COLO668 (cell line): ENCODE measurements around the gene REG1A.

Source experiments
- DNase-seq: peaks from one replicate; lab custom pipeline; 2025; ENCODE audit not compliant: unreplicated experiment; lab: John Stamatoyannopoulos, UW

Gene REG1A, protein sequence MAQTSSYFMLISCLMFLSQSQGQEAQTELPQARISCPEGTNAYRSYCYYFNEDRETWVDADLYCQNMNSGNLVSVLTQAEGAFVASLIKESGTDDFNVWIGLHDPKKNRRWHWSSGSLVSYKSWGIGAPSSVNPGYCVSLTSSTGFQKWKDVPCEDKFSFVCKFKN

DNA sequence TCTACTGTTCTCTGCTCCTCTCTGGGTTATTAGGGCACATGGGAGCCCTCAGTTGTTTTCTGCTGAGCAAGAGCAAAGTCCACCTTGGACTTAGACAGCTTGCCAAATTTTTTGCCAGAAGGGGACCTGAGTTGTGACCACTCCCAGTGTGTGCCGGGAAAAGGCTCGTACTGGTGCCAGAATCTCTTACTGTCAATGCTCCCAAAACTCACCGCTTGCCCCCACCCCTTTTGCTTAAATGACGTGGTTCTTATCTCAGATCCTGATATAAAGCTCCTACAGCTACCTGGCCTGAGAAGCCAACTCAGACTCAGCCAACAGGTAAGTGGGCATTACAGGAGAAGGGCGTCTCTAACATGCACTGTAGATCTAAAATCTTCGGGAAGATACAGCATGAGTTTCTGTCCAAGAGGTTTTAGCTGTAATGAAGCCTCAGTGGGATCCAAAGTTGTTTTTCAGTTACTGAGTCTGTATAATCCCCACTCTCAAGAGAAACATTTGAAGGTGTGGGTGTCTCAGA lies at the start of gene REG1A:
Gene REG1A (plus strand): TSS at position 295 of the 520 bp plus-strand sequence. CDS start 374 bp downstream, outside the sequence.
- no peak for DNase-seq

DNA sequence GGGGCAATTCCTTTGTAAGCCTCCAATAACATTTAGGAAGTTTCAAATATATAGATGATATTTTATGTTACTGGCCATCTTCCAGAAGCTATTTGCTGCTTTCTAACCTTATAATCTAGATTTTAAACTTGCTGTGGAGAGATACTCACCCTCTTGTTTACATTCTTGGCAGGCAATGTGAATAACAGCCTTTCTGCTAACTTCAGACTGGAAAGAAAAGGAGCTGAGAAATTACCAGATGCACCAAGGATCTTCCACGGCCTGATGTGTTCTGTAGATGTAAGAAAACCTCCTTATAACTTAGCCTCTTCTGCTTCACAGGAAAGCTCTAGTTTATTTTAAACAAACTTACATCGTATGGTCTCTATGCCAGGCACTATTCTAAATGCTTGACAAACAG lies 49.2 kb upstream of the REG1A start:
- DNase-seq: no peak

DNA sequence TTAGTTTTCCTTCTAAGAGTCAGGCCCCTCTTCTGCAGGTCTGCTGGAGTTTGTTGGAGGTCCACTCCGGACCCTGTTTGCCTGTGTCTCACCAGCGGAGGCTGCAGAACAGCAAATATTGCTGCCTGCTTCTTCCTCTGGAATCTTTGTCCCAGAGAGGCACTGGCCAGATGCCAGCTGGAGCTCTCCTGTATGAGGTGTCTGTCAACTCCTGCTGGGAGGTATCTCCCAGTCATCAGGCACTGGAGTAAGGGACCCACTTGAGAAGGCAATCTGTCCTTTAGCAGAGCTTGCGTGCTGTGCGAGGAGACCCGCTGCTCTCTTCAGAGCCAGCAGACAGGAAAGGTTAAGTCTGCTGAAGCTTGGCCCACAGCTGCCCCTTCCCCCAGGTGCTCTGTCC lies 37.3 kb upstream of the REG1A start:
- DNase-seq: no peak

DNA sequence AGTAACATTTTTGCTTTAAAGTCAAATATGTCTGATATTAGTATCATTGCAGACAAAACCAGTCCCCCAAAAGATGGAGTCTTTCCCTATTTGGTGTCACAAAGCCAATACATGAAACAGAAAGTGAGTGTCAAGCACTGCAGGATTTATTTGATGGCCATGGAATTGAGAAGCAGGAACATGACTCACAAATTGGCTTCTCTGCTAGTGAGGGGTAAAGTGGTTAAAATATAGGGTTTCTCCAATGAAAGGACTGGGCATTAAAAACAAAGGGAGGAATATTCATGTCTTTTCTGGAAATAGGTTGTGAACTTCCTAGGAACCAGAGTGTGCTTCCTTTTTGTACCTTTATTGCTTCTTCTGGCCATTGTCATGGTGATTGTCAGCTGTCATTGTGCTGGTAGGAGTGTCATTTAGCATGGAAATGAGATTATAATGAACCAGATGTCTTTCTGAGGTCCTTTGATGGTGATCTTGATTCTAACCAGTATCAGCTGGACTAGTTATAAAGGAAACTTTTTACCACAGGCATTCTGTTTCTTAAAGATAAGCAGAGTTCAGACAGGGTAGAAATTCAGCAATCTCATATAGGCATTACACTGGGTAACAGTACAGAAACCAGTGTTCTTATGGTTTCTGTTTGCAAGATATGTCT lies 36.6 kb upstream of the REG1A start:
- no peak for DNase-seq

DNA sequence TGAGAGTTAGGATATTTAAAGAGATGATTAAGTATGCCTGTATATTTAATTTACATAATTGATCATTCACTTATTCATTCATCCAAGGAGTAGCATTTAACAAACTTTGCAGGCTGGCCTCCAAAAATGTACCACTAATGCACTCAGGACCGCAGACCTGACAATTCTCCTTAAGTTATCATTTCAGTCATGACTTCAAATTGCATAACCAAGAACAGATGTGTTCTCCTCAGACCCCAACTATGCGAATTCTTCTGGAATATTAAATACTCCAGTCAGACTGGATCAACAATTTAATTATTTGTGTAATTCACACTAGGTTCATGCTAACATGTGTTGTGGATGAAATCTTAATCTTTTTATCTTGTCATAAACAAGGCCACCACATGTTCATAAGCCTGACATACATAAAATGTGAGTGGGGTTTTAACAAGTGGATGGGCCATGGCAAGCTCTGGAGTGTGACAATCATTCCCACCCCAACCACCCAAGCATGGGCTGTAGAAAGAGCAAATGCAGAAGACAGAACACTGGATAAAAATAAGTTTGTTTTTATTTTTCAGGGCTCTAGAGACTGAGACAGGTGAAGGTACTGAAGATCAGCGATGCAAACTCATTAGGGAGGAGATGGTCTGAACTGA lies 35.7 kb upstream of the REG1A start:
- DNase-seq: no peak

DNA sequence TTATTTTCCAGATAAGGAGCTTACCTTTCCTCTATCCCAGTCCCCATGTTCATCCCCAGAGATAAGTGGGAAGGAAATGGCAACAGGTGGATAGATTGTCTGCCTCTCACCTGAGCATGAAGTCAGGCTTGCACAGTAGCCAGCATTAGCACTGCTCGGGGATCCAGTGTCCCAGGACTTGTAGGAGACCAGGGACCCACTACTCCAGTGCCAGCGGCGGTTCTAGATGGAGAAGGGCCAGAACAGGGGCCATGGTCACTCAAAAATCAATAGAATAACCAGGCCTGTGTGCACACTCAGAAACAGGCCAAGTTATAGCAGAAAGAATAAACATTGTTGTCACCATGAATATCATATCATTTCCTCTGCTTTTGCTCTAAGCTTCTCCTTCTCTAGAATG lies 34.9 kb upstream of the REG1A start:
- DNase-seq: no peak

DNA sequence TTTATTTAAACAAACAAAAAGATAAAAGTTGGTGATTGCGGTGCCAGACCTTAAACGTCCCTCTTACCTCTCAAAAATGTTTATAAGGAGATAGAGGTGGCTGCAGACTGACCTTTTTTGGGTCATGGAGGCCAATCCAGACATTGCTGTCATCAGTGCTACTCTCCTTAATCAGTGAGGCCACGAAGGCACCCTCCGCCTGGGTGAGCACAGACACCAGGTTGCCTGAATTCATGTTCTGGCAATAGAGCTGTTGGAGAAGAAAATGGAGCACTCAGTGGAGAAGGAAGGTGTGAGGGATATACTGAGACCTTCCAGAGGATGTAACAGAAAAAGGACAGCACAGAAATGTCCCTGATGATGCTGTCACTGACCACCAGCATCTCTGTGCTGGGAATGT lies 34.0 kb upstream of the REG1A start:
- DNase-seq: no peak

DNA sequence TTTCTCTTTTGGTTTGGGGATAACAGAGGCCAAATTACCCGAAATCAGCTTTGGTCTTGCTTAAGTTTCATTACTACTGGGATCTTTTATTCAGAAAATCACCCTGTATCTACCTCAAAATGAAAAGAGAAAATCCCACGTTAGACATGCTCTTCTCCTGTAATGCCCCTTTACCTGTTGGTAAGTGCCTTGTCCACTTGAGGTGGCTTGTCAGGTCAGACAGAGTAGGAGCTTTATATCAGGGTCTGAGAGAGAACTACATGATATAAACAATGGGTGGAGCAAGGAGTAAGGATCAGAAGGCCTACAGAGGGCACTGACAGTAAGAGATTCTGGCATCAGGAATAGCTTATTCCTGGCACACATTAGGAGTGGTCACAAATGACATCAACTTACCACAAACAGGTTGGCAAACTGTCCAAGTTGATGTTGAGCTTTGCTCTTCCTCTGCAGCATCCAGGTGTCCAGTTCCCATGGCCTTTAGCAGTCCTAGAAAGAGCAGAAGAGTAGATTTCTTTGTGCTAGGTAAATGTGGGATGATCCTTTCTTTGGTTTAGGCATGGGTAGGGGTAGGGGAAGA lies 32.4 kb upstream of the REG1A start, which contains the start of gene REG1B:
Gene REG1B (minus strand): TSS at position 209 of the 580 bp plus-strand sequence. CDS start 381 bp downstream, outside the sequence.
- no peak for DNase-seq

DNA sequence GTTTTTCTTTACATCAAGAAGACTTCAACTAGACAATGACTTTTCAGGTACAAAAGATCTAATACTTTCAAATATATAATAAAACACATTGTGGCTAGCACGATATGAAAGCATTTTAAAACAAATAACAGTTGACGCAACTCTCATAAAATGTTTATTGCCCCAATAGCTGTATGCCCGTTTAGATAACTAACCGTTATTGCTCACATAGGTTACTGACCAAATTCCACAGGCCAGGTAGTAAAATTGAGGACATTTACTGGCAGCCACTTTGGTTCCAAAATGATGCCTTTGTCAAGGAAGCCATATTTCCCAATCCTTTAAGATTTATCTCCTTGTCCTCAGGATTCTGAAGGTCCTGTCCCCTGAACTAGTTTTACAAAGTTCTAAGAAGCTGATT lies 29.6 kb upstream of the REG1A start:
- no peak for DNase-seq

DNA sequence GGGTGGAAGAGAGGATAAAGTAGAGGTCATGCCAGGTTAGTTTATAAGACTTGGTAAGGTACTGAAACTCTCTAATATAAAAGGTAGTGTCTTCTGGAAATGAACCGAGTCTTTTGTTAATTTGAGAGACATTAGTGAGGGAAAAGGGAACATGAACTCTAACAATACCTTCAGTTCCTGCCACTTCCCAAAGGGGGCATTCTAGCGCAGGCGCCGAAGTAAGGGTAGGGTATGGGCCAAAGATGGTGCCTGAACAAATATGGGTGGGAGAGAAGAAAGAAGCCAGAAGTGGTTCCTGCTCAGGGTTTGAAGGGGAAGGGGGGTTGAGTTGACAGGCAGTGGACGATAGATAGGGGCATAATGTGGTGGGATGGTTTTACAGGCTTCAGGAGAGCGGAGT lies 22.4 kb upstream of the REG1A start:
- DNase-seq: no peak

DNA sequence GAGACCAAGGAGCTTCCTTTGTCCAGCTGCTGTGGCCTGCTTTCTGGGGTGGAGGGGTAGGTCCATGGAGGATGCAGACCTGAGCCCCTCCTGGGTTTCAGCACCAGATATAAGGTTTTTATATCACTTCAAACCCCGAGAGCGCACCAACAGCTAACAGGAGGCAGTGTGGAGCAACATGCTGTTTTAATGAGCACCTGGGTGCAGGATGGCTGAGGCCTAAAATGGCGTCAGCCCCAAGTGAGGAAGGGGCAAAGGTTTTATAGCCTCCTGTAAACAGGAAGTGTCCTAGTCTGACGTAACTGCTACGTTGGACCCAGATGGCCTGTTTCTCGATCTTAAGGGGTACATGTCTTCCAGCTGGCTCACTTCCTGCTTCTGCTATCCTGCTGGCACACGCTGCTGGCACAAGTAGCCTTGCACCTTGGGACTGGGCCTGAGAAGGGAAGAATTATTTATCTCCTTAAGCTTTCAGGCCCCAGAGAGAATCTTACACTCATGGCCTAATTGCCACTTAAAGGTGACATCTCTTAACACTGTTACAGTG lies 21.1 kb upstream of the REG1A start:
- no peak for DNase-seq

DNA sequence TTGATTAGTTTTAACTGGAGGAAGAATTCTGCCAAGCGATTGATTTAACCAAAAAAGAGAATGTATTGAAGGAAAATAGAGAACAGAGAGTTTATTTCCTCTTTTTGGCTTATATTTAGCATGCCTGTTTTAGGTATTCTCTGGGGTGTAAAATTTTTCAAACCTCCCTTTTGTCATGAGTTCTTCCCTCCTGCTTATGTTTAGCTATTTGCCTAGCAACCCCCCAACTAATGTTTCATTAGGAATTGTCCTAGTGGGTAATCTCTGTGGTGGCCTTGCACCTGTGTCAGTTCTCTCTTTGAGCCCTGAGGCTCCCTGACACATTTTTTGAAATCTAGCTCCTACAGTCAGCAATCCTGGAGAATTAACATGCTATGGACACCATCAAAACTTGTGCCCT lies 20.0 kb upstream of the REG1A start:
- DNase-seq: no peak

DNA sequence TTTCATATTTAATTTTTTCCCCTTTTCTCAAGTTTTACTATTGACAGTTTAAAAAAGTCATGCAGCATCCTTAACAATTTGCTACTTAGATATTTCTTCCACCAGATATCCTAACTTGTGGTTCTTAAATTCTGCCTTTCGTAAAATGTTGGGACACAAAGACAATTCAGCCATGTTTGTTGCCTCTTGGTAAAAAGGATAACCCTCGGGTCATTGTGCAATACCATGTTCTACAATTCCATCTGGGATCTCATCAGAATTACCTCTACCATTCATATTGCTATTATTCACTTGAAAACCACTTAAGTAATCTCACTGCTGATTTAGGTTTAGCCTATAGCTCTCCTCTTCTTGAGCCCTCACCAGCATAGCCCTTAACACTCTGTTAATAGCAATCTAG lies 19.3 kb upstream of the REG1A start:
- DNase-seq: no peak

DNA sequence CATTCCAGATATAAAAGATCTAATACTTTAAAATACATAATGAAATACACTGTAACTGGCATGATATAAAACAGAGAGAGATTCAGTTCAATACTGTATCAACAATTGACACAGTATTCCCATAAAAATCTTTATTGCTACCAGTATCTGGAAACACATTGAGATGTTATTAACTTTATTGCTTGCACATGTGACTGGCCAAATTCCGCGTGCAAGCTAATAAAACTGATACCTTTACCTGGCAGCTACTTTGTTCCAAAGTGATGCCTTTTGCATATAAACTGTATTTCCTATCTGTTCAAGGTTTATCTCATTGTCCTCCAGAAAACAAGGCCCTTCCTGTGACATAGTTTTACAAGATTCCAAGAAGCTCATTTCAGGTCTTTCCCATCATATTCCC lies 17.1 kb upstream of the REG1A start:
- DNase-seq: no peak

DNA sequence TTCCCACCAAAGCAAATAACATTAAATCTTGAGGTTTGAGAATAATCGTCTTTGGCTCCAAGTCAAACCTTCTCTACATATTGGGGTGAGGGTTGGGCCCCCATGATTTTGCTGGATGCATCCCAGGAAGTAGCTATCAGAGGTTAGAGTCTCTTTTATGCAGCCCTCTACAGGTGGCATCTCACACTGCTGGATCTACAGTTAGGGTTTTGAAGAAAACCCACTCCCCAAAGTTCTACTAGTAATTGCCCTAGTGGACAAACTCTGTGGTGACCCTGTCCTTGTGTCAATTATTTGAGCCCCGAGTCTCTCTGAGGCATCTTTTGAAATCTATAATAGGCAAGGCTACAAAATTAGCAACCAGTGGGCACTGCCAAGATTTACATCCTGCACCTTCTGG lies 15.0 kb upstream of the REG1A start:
- DNase-seq: no peak

DNA sequence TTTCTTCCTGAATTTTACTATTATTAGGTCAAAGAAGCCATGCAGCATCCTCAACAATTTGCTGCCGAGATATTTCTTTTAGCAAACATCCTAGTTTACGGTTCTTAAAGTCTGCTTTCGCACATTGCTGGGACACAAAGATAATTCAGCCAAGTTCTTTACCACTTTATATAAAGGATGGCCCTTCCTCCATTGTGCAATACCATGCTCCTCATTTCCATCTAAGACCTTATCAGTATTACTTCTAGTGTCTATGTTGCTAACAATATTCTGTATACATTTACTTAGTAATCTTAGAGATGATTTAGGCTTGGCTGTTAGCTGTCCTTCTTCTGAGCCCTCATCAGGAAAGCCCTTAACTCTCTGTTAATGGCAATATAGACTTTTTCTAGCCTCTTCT lies 8.0 kb upstream of the REG1A start:
- DNase-seq: no peak

DNA sequence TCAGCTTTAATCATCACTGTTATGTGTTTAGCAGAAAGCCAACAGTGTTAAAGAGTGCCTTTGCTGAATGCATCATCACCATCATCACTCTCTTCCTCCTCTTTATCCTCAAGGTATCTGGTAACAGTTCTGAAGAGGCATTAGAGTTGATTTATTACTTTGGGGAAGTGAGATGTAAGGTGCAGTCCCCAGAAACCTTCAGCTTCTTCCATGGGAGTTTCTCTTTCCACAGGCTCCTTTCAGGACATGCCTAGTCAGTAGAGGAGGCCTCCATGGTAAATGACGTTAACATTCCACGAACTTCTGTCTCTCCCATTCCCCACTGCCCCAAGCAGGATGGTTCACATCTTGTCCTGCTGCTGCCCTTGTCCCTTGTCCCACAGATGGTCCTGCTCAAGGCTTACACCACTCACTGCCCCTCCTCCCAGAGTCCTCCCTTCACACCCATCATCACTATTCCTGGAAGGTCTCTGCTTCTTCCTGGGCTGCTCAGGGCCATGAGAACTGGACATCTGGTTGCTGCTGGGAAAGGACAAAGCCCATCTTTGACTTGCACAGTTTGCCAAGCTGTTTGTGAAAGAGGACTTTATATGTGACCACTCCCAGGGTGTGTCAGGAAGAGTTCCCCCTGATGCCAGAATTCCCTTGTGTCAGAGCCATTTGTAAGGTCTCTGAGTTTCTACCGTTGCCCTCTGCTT lies 5.3 kb upstream of the REG1A start:
- DNase-seq: no peak

DNA sequence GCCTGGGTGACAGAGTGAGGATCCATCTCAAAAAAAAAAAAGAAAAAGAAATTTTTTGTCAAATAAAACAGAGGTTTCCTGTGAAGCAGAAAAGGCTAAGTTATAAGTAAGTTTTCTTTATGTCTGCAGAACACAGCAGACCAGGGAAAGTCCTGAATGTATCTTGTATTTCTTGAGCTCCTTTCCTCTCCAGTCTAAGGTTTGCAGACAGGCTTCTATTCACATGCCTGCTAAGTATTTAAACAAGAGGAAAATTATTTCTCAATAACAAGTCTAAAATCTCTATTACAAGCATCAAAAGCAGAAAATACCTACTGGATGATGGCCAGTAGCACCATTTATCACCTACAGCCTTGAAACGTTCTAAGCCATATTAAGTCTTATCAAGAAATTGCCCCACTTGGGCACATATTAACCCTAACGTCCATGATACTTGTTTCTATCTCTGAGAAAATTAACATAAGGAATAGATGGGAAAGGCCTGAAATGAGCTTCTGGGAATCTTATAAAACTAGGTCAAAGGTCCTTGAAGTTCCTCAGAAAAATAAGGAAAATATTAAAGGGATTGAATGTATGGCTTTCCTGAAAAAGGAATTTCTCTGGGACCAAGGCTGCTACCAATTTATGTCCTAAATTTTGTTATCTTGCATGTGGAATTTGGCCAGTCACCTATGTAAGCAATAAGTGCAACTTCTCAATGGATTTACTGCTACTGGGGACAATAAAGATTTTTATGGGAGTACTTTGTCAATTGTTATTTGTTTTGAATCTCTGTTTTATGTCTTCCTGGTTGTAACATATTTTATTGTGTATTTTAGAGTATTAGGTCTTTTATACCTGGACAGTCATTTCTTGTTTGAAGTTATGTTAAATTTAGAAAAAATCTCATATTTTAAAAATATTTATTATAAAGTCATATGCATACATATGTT lies 3.0 kb upstream of the REG1A start:
- DNase-seq: no peak

DNA sequence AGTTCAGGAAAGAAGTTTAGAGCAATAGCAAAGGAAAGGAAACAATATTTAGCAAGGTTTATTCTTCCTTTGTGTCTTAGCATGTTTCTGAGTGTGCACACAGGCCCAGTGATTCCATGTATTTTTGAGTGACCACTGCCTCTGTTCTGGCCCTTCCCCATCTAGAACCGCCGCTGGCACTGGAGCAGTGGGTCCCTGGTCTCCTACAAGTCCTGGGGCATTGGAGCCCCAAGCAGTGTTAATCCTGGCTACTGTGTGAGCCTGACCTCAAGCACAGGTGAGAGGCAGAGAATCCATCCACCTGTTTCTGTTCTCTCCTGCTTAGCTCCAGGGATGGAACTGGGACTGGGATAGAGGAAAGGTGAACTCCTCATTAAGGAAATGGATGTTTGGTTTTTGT lies 2.4 kb downstream of the REG1A start:
- no peak for DNase-seq
